HG03342 (cell line): Measurements from ENCODE around the gene EEA1.

Source experiments
- ATAC-seq: cut with Tn5 transposase; IDR thresholded peaks from one replicate; pipeline ENCODE4 v1.9.1; 2021; ENCODE audit warnings: mild to moderate bottlenecking, moderate library complexity; ENCODE audit not compliant: unreplicated experiment

The EEA1 gene

GRCh38 chr12:92721130-92721529 lies 208.0 kb downstream of the EEA1 start:
- no peak for ATAC-seq
